A673 (cell line): Measurements from ENCODE around the gene PRKCB.

Experiments used
- EZH2 ChIP-seq: fragments of 200-600 bp; sonication (generic); IDR thresholded peaks from 2 replicates; pipeline ENCODE4 v1.6.1; 2017; ENCODE audit warnings: borderline replicate concordance, low read depth, mild to moderate bottlenecking, mixed read lengths, antibody characterized with exemption, low read length; ENCODE audit not compliant: poor library complexity, severe bottlenecking
- TF ChIP-seq, protein P1 (sequence below): fragments of 300-800, 200-600 bp; sonication (generic); conservative IDR thresholded peaks from 2 replicates; pipeline ENCODE4 v1.5.1; 2017; ENCODE audit warnings: low read depth, mild to moderate bottlenecking, antibody characterized with exemption, low read length, moderate library complexity, mixed read lengths

DNA sequence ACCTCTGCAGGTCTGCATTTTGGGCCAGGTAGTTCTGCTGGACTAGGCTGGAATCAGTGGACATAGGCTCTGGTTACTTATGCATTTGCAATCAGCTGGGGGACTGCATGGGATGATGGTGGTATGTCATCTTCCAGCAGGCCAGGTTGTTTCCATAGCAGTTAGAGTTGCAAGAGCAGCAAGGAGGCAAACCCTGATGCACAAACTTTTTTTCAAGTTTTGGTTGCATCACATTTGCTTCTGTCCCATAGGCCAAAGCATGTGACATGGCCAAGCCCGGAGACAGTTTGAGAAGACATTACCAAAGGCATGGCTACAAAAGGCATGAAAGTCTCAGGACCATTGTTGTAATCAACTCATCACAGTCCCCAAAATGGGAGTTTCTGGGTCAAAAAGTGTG, 58.2 kb downstream of the PRKCB start:
- TF ChIP-seq, protein P1, sequence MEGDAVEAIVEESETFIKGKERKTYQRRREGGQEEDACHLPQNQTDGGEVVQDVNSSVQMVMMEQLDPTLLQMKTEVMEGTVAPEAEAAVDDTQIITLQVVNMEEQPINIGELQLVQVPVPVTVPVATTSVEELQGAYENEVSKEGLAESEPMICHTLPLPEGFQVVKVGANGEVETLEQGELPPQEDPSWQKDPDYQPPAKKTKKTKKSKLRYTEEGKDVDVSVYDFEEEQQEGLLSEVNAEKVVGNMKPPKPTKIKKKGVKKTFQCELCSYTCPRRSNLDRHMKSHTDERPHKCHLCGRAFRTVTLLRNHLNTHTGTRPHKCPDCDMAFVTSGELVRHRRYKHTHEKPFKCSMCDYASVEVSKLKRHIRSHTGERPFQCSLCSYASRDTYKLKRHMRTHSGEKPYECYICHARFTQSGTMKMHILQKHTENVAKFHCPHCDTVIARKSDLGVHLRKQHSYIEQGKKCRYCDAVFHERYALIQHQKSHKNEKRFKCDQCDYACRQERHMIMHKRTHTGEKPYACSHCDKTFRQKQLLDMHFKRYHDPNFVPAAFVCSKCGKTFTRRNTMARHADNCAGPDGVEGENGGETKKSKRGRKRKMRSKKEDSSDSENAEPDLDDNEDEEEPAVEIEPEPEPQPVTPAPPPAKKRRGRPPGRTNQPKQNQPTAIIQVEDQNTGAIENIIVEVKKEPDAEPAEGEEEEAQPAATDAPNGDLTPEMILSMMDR = no peak
- TF ChIP-seq EZH2 = no peak
